Urothelium cell line (cell line): ENCODE data around the gene NAP1L1.

Experiments used
- DNase-seq: peaks from one replicate; pipeline ENCODE4 v3.0.0; 2011; ENCODE audit warnings: low spot score, mixed read lengths
- FAIRE-seq: peaks from 2 replicates; lab custom pipeline; 2011; peaks lifted over from hg19 to GRCh38; lab: Jason Lieb, UNC

NAP1L1 gene

GRCh38 chr12:76083904-76084862 is at the start of gene NAP1L1:
Gene NAP1L1 (minus strand): TSS chr12:76084685. CDS start chr12:76074219, 10,466 bp downstream.
- no peak for FAIRE-seq

GRCh38 chr12:76127588-76127987 is 43.1 kb upstream of the NAP1L1 start:
- FAIRE-seq, result no peak
- DNase-seq, result no peak

More at GRCh38 chr12:76083904-76084862, at the start of gene NAP1L1:
- peak; percentile 91 for DNase-seq

GRCh38 chr12:76124456-76124855 is 40.0 kb upstream of the NAP1L1 start:
- DNase-seq, result no peak
- no peak for FAIRE-seq

- no peak for DNase-seq
- FAIRE-seq, result no peak
Measured at GRCh38 chr12:76123259-76124212, 39.1 kb upstream of the NAP1L1 start.

GRCh38 chr12:76119887-76120286 is 35.4 kb upstream of the NAP1L1 start:
- DNase-seq (no peak), FAIRE-seq (no peak)

- FAIRE-seq, result no peak
- no peak for DNase-seq
Measured at GRCh38 chr12:76117751-76118150, 33.3 kb upstream of the NAP1L1 start.

GRCh38 chr12:76117067-76117691 is 32.7 kb upstream of the NAP1L1 start:
- FAIRE-seq (no peak), DNase-seq (no peak)

- DNase-seq (no peak), FAIRE-seq (no peak)
Measured at GRCh38 chr12:76113800-76114757, 29.6 kb upstream of the NAP1L1 start.

GRCh38 chr12:76111209-76111749 is 26.8 kb upstream of the NAP1L1 start:
- FAIRE-seq (no peak), DNase-seq (no peak)

- FAIRE-seq (no peak), DNase-seq (no peak)
Measured at GRCh38 chr12:76109879-76110278, 25.4 kb upstream of the NAP1L1 start.

- FAIRE-seq (no peak), DNase-seq (no peak)
Measured at GRCh38 chr12:76108356-76108755, 23.9 kb upstream of the NAP1L1 start.

- no peak for FAIRE-seq
Measured at GRCh38 chr12:76106631-76107030, 22.1 kb upstream of the NAP1L1 start.

GRCh38 chr12:76103958-76104357 is 19.5 kb upstream of the NAP1L1 start:
- no peak for DNase-seq
- FAIRE-seq, result no peak

More at GRCh38 chr12:76106631-76107030, 22.1 kb upstream of the NAP1L1 start:
- DNase-seq, result no peak

GRCh38 chr12:76101739-76102385 is 17.4 kb upstream of the NAP1L1 start:
- FAIRE-seq, result no peak
- no peak for DNase-seq

GRCh38 chr12:76096079-76096646 is 11.7 kb upstream of the NAP1L1 start:
- no peak for DNase-seq
- FAIRE-seq, result no peak

GRCh38 chr12:76094754-76095153 is 10.3 kb upstream of the NAP1L1 start:
- FAIRE-seq (no peak), DNase-seq (no peak)

GRCh38 chr12:76091246-76091754 is 6.8 kb upstream of the NAP1L1 start:
- no peak for FAIRE-seq
- no peak for DNase-seq

GRCh38 chr12:76085520-76085868 is 1.0 kb upstream of the NAP1L1 start:
- DNase-seq (no peak), FAIRE-seq (no peak)
